Erythroblast (primary cell): Measurements from ENCODE around the gene DPPA2.
"Not testable (repeated sequence)": the region's sequence is repeated elsewhere in the genome, so short reads cannot be mapped to it uniquely, and the experiment has no call there.

Experiments used
- DNase-seq, 2 experiments: peaks; one replicate each; lab custom pipeline; 2025; lab: John Stamatoyannopoulos, UW
- GATA1 ChIP-seq: IDR thresholded peaks from 2 replicates; pipeline ENCODE4 v1.6.1; 2011; ENCODE audit warnings: low read depth, mild to moderate bottlenecking, control low read depth, low read length, moderate library complexity
- POLR2A ChIP-seq: IDR thresholded peaks from 2 replicates; pipeline ENCODE4 v1.6.1; 2011; ENCODE audit warnings: mild to moderate bottlenecking, low read length

DPPA2 gene

GRCh38 chr3:109316162-109316730 lies at the start of gene DPPA2:
Gene DPPA2 (minus strand): TSS chr3:109316517. CDS start chr3:109314542, 1,975 bp downstream.
- TF ChIP-seq GATA1 (no peak), POLR2A (no peak)
- DNase-seq, result no peak

- no peak for TF ChIP-seq GATA1
- no peak for DNase-seq
These were observed 47.8 kb upstream of the DPPA2 start for GRCh38 chr3:109364088-109364487.

GRCh38 chr3:109363634-109364033 lies 47.3 kb upstream of the DPPA2 start:
- TF ChIP-seq POLR2A, result no peak
- no peak for TF ChIP-seq GATA1
- no peak for DNase-seq

- no peak for TF ChIP-seq POLR2A
- no peak for TF ChIP-seq GATA1
- no peak for DNase-seq
These were observed 46.5 kb upstream of the DPPA2 start for GRCh38 chr3:109362823-109363222.

GRCh38 chr3:109358809-109359208 lies 42.5 kb upstream of the DPPA2 start:
- DNase-seq, result not testable (repeated sequence)

- no peak for DNase-seq
- TF ChIP-seq GATA1 (no peak), POLR2A (no peak)
These were observed 40.3 kb upstream of the DPPA2 start for GRCh38 chr3:109356442-109357155.

GRCh38 chr3:109355625-109356441 lies 39.5 kb upstream of the DPPA2 start:
- no peak for DNase-seq

GRCh38 chr3:109353057-109353456 lies 36.7 kb upstream of the DPPA2 start:
- no peak for DNase-seq
- TF ChIP-seq POLR2A (no peak), GATA1 (no peak)

More at GRCh38 chr3:109355625-109356441, 39.5 kb upstream of the DPPA2 start:
- no peak for TF ChIP-seq GATA1
- no peak for TF ChIP-seq POLR2A

GRCh38 chr3:109351231-109351630 lies 34.9 kb upstream of the DPPA2 start:
- TF ChIP-seq POLR2A, result no peak
- no peak for TF ChIP-seq GATA1
- no peak for DNase-seq

GRCh38 chr3:109346770-109347295 lies 30.5 kb upstream of the DPPA2 start:
- TF ChIP-seq POLR2A (no peak), GATA1 (no peak)
- no peak for DNase-seq

- no peak for TF ChIP-seq GATA1
- TF ChIP-seq POLR2A, result no peak
These were observed 29.8 kb upstream of the DPPA2 start for GRCh38 chr3:109346099-109346498.

GRCh38 chr3:109339714-109340648 lies 23.7 kb upstream of the DPPA2 start:
- no peak for DNase-seq
- TF ChIP-seq GATA1, result no peak
- TF ChIP-seq POLR2A, result no peak

More at GRCh38 chr3:109346099-109346498, 29.8 kb upstream of the DPPA2 start:
- DNase-seq, result no peak

GRCh38 chr3:109339197-109339596 lies 22.9 kb upstream of the DPPA2 start:
- DNase-seq, result no peak
- no peak for TF ChIP-seq POLR2A
- no peak for TF ChIP-seq GATA1
